ENCODE results near the gene TRIM24. TPM values are rescaled to one million over a fixed set of nuclear protein-coding genes. Genes with fewer than 3 reads are reported as not detected.
"Not testable (repeated sequence)": the region's sequence is repeated elsewhere in the genome, so short reads cannot be mapped to it uniquely, and the experiment has no call there.

TRIM24 gene
- total and polyA plus RNA-seq, 4 donors = 7.5 to 19.7 (median 11.2) TPM

DNA sequence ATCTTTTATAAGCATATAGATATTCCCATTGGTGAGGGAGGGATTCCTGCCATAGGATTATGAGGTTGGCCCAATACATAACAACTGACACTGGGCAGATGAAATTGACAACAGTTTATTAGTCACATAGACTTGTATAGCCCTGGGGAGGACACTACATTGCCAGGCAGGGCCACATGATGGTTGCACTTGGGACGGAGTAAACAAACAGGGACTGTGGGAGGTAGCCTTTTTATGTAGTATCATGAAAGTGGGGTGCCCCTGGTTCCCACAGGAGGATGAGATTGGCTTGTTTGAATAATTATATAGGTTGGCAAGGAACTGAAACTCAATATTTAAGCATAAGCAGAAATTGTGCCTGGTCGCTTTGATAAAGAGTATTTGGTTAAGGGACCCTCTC, 23.5 kb downstream of the TRIM24 start:
- Histone ChIP-seq H3K9ac (ENCODE audit: low read depth in 1 of 2, low read length in 2 of 2) (no peak overlapping the region), H3K27me3 (ENCODE audit: control insufficient read depth in 4 of 4, insufficient read depth in 4 of 4, low read length in 3 of 4) (no peaks in the 10 kb centered on the region), H3K4me3 (ENCODE audit: low read depth in 1 of 3, low read length in 3 of 3) (no peak overlapping the region), H3K9me3 (ENCODE audit: control insufficient read depth in 4 of 4, low read length in 3 of 4) (no peaks in the 10 kb centered on the region), H3K27ac (ENCODE audit: low read depth in 1 of 2, low read length in 2 of 2) (no peak overlapping the region), H3K4me1 (ENCODE audit: control insufficient read depth in 4 of 4, insufficient read depth in 4 of 4, low read length in 3 of 4) (peaks cover 0 to 7% (median 3%) of the 10 kb centered on the region in 4 donors), H3K36me3 (ENCODE audit: control insufficient read depth in 4 of 4, insufficient read depth in 3 of 4, low read depth in 1 of 4, low read length in 3 of 4) (no peaks in the 10 kb centered on the region)
- DNase-seq (ENCODE audit: low spot score) = no peak
- TF ChIP-seq, protein P1, sequence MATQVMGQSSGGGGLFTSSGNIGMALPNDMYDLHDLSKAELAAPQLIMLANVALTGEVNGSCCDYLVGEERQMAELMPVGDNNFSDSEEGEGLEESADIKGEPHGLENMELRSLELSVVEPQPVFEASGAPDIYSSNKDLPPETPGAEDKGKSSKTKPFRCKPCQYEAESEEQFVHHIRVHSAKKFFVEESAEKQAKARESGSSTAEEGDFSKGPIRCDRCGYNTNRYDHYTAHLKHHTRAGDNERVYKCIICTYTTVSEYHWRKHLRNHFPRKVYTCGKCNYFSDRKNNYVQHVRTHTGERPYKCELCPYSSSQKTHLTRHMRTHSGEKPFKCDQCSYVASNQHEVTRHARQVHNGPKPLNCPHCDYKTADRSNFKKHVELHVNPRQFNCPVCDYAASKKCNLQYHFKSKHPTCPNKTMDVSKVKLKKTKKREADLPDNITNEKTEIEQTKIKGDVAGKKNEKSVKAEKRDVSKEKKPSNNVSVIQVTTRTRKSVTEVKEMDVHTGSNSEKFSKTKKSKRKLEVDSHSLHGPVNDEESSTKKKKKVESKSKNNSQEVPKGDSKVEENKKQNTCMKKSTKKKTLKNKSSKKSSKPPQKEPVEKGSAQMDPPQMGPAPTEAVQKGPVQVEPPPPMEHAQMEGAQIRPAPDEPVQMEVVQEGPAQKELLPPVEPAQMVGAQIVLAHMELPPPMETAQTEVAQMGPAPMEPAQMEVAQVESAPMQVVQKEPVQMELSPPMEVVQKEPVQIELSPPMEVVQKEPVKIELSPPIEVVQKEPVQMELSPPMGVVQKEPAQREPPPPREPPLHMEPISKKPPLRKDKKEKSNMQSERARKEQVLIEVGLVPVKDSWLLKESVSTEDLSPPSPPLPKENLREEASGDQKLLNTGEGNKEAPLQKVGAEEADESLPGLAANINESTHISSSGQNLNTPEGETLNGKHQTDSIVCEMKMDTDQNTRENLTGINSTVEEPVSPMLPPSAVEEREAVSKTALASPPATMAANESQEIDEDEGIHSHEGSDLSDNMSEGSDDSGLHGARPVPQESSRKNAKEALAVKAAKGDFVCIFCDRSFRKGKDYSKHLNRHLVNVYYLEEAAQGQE (IDR thresholded peaks at IDR 0.05) = no peak
- TF ChIP-seq FOXA2 (IDR thresholded peaks at IDR 0.05) (no peak), EGR1 (IDR thresholded peaks at IDR 0.05; ENCODE audit: low read depth in 2 of 2) (no peak), JUND (IDR thresholded peaks at IDR 0.05) (no peak), HNF4G (IDR thresholded peaks at IDR 0.05) (no peak), FOXA1 (IDR thresholded peaks at IDR 0.05) (no peak), GABPA (IDR thresholded peaks at IDR 0.05 in 1 of 2, conservative IDR thresholded peaks at IDR 0.05 in 1 of 2) (no peak), SP1 (IDR thresholded peaks at IDR 0.05) (no peak), YY1 (IDR thresholded peaks at IDR 0.05) (no peak), TAF1 (conservative IDR thresholded peaks at IDR 0.05) (no peak), HNF4A (conservative IDR thresholded peaks at IDR 0.05) (no peak), RAD21 (IDR thresholded peaks at IDR 0.05) (no peak)
- TF ChIP-seq, protein P2, sequence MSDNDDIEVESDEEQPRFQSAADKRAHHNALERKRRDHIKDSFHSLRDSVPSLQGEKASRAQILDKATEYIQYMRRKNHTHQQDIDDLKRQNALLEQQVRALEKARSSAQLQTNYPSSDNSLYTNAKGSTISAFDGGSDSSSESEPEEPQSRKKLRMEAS (IDR thresholded peaks at IDR 0.05) = no peak
- TF ChIP-seq, protein P3, sequence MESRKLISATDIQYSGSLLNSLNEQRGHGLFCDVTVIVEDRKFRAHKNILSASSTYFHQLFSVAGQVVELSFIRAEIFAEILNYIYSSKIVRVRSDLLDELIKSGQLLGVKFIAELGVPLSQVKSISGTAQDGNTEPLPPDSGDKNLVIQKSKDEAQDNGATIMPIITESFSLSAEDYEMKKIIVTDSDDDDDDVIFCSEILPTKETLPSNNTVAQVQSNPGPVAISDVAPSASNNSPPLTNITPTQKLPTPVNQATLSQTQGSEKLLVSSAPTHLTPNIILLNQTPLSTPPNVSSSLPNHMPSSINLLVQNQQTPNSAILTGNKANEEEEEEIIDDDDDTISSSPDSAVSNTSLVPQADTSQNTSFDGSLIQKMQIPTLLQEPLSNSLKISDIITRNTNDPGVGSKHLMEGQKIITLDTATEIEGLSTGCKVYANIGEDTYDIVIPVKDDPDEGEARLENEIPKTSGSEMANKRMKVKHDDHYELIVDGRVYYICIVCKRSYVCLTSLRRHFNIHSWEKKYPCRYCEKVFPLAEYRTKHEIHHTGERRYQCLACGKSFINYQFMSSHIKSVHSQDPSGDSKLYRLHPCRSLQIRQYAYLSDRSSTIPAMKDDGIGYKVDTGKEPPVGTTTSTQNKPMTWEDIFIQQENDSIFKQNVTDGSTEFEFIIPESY (IDR thresholded peaks at IDR 0.05) = no peak
- TF ChIP-seq, protein P4, sequence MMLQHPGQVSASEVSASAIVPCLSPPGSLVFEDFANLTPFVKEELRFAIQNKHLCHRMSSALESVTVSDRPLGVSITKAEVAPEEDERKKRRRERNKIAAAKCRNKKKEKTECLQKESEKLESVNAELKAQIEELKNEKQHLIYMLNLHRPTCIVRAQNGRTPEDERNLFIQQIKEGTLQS (IDR thresholded peaks at IDR 0.05) = no peak
- TF ChIP-seq, protein P5, sequence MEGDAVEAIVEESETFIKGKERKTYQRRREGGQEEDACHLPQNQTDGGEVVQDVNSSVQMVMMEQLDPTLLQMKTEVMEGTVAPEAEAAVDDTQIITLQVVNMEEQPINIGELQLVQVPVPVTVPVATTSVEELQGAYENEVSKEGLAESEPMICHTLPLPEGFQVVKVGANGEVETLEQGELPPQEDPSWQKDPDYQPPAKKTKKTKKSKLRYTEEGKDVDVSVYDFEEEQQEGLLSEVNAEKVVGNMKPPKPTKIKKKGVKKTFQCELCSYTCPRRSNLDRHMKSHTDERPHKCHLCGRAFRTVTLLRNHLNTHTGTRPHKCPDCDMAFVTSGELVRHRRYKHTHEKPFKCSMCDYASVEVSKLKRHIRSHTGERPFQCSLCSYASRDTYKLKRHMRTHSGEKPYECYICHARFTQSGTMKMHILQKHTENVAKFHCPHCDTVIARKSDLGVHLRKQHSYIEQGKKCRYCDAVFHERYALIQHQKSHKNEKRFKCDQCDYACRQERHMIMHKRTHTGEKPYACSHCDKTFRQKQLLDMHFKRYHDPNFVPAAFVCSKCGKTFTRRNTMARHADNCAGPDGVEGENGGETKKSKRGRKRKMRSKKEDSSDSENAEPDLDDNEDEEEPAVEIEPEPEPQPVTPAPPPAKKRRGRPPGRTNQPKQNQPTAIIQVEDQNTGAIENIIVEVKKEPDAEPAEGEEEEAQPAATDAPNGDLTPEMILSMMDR (IDR thresholded peaks at IDR 0.05; ENCODE audit: low read depth, low read length, missing input control) = no peak
- 80% methylated on average over 2 of the region's 2 CpGs for WGBS

DNA sequence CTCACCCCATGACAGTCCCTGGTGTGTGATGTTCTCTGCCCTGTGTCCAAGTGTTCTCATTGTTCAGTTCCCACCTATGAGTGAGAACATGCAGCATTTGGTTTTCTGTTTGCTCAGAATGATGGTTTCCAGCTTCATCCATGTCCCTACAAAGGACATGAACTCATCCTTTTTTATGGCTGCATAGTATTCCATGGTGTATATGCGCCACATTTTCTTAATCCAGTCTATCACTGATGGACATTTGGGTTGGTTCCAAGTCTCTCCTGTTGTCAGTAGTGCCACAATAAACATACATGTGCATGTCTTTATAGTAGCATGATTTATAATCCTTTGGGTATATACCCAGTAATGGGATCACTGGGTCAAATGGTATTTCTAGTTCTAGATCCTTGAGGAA, 25.4 kb downstream of the TRIM24 start:
- H3K9me3 ChIP-seq (ENCODE audit: control insufficient read depth in 4 of 4, low read length in 3 of 4); H3K27me3 ChIP-seq (ENCODE audit: control insufficient read depth in 4 of 4, insufficient read depth in 4 of 4, low read length in 3 of 4); H3K9ac ChIP-seq (ENCODE audit: low read depth in 1 of 2, low read length in 2 of 2); H3K4me3 ChIP-seq (ENCODE audit: low read depth in 1 of 3, low read length in 3 of 3); H3K36me3 ChIP-seq (ENCODE audit: control insufficient read depth in 4 of 4, insufficient read depth in 3 of 4, low read depth in 1 of 4, low read length in 3 of 4); H3K4me1 ChIP-seq (ENCODE audit: control insufficient read depth in 4 of 4, insufficient read depth in 4 of 4, low read length in 3 of 4); H3K27ac ChIP-seq (ENCODE audit: low read depth in 1 of 2, low read length in 2 of 2); DNase-seq (ENCODE audit: low spot score): not testable (repeated sequence)
- 100% methylated on average over 1 of the region's 1 CpG for WGBS

DNA sequence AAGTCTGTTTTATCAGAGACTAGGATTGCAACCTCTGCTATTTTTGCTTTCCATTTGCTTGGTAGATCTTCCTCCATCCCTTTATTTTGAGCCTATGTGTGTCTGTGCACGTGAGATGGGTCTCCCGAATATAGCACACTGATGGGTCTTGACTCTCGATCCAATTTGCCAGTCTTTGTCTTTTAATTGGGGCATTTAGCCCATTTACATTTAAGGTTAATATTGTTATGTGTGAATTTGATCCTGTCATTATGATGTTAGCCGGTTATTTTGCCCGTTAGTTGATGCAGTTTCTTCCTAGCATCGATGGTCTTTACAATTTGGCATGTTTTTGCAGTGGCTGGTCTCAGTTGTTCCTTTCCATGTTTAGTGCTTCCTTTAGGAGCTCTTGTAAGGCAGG, 29.1 kb downstream of the TRIM24 start:
- DNase-seq (ENCODE audit: low spot score); H3K36me3 ChIP-seq (ENCODE audit: control insufficient read depth in 4 of 4, insufficient read depth in 3 of 4, low read depth in 1 of 4, low read length in 3 of 4); H3K9me3 ChIP-seq (ENCODE audit: control insufficient read depth in 4 of 4, low read length in 3 of 4); H3K4me1 ChIP-seq (ENCODE audit: control insufficient read depth in 4 of 4, insufficient read depth in 4 of 4, low read length in 3 of 4); H3K27ac ChIP-seq (ENCODE audit: low read depth in 1 of 2, low read length in 2 of 2); H3K9ac ChIP-seq (ENCODE audit: low read depth in 1 of 2, low read length in 2 of 2); H3K4me3 ChIP-seq (ENCODE audit: low read depth in 1 of 3, low read length in 3 of 3); H3K27me3 ChIP-seq (ENCODE audit: control insufficient read depth in 4 of 4, insufficient read depth in 4 of 4, low read length in 3 of 4): not testable (repeated sequence)
- 88% methylated on average over 6 of the region's 6 CpGs for WGBS

All from liver (tissue), 9 donors.